ENCODE data around the gene HSD17B2.

- TF ChIP-seq CTCF (IDR thresholded peaks at IDR 0.05) (no peak), POLR2A (IDR thresholded peaks at IDR 0.05) (no peak)
These were observed 11.5 kb downstream of the HSD17B2 start for GRCh38 chr16:82046541-82046940.

Measured in tibial nerve (tissue), 3 donors.